Liver (tissue), 9 donors: ENCODE measurements around the gene NARS2. TPM values are rescaled to one million over a fixed set of nuclear protein-coding genes. Genes with fewer than 3 reads are reported as not detected.
"Not testable (repeated sequence)": the region's sequence is repeated elsewhere in the genome, so short reads cannot be mapped to it uniquely, and the experiment has no call there.

Experiments
- DNase-seq: peaks from one replicate; pipeline ENCODE4 v3.0.0-alpha.2; 2017; ENCODE audit warnings: low spot score
- H3K27ac ChIP-seq, 2 donors: one replicate each; pipeline ENCODE4 v1.7.0; 2013; ENCODE audit warnings: inconsistent platforms in 2 of 2, low read length in 2 of 2, control low read depth in 1 of 2, low read depth in 1 of 2, mild to moderate bottlenecking in 1 of 2
- H3K27me3 ChIP-seq, 4 donors: one replicate each; pipeline versions ENCODE4 v1.6.1 to v1.7.0; 2013; ENCODE audit warnings: low read length in 3 of 4, inconsistent platforms in 1 of 4, mild to moderate bottlenecking in 1 of 4, moderate library complexity in 1 of 4; ENCODE audit not compliant: control insufficient read depth in 4 of 4, insufficient read depth in 4 of 4
- H3K36me3 ChIP-seq, 4 donors: one replicate each; pipeline versions ENCODE4 v1.6.1 to v1.7.0; 2013; ENCODE audit warnings: low read length in 3 of 4, mild to moderate bottlenecking in 3 of 4, low read depth in 1 of 4, moderate library complexity in 1 of 4; ENCODE audit not compliant: control insufficient read depth in 4 of 4, insufficient read depth in 3 of 4
- H3K4me1 ChIP-seq, 4 donors: one replicate each; pipeline versions ENCODE4 v1.6.1 to v1.7.0; 2013; ENCODE audit warnings: low read length in 3 of 4, mild to moderate bottlenecking in 3 of 4, moderate library complexity in 1 of 4; ENCODE audit not compliant: control insufficient read depth in 4 of 4, insufficient read depth in 4 of 4
- H3K4me3 ChIP-seq, 3 donors: one replicate each; pipeline versions ENCODE4 v1.6.1 to v1.7.0; 2013; ENCODE audit warnings: low read length in 3 of 3, control low read depth in 1 of 3, low read depth in 1 of 3, mild to moderate bottlenecking in 1 of 3
- H3K9ac ChIP-seq, 2 donors: one replicate each; pipeline ENCODE4 v1.7.0; 2013; ENCODE audit warnings: low read length in 2 of 2, mild to moderate bottlenecking in 2 of 2, moderate library complexity in 2 of 2, control low read depth in 1 of 2, low read depth in 1 of 2
- H3K9me3 ChIP-seq, 4 donors: one replicate each; pipeline versions ENCODE4 v1.6.1 to v1.7.0; 2013; ENCODE audit warnings: low read length in 3 of 4; ENCODE audit not compliant: control insufficient read depth in 4 of 4
- FOXA1 ChIP-seq: IDR thresholded peaks from 2 replicates; pipeline ENCODE4 v1.6.1; 2016; ENCODE audit warnings: antibody characterized with exemption
- FOXA2 ChIP-seq: IDR thresholded peaks from 2 replicates; pipeline ENCODE4 v1.6.1; 2016; ENCODE audit warnings: antibody characterized with exemption
- HNF4A ChIP-seq, 2 donors: conservative IDR thresholded peaks; 2 replicates each; pipeline ENCODE4 v1.6.1; 2016; ENCODE audit warnings: antibody characterized with exemption in 2 of 2, mild to moderate bottlenecking in 2 of 2
- HNF4G ChIP-seq: IDR thresholded peaks from 2 replicates; pipeline ENCODE4 v1.6.1; 2016; ENCODE audit warnings: antibody characterized with exemption
- JUND ChIP-seq, 2 donors: IDR thresholded peaks; 2 replicates each; pipeline ENCODE4 v1.6.1; 2016; ENCODE audit warnings: antibody characterized with exemption in 2 of 2
- RAD21 ChIP-seq, 2 donors: IDR thresholded peaks; 2 replicates each; pipeline ENCODE4 v1.6.1; 2016; ENCODE audit warnings: antibody characterized with exemption in 2 of 2, mild to moderate bottlenecking in 2 of 2
- RXRA ChIP-seq, 2 donors: IDR thresholded peaks; 2 replicates each; pipeline ENCODE4 v1.6.1; 2017 to 2018; ENCODE audit warnings: antibody characterized with exemption in 2 of 2, mild to moderate bottlenecking in 1 of 2
- SP1 ChIP-seq: IDR thresholded peaks from 2 replicates; pipeline ENCODE4 v1.6.1; 2018; ENCODE audit warnings: antibody characterized with exemption, mild to moderate bottlenecking
- TAF1 ChIP-seq: conservative IDR thresholded peaks from 2 replicates; pipeline ENCODE4 v1.6.1; 2016; ENCODE audit warnings: antibody characterized with exemption, mild to moderate bottlenecking
- YY1 ChIP-seq: IDR thresholded peaks from 2 replicates; pipeline ENCODE4 v1.6.1; 2016; ENCODE audit warnings: antibody characterized with exemption, mild to moderate bottlenecking
- WGBS: extraction: QIAGEN DNeasy Blood & Tissue Kit; methylation state at CpG from one replicate; pipeline ENCODE4 v1.1.7; 2013; 5-methylcytosine and 5-hydroxymethylcytosine counted together
- polyA plus RNA-seq, 2 donors: library from polyadenylated mRNA; stranded (reverse) in 1 of 2; unstranded in 1 of 2; fragments of 200-250 nt in 1 of 2; fragments of >200 nt in 1 of 2; fragmentation: Nextera tagmentation in 1 of 2; extraction: Ambion mirVana in 1 of 2; gene quantifications; one replicate each; pipeline versions ENCODE4 v1.2.1 to v1.2.3, GENCODE V29; 2013 to 2015
- total RNA-seq, 2 donors: library from RNA; depleted of rRNA; stranded (reverse); fragments of >200 nt; gene quantifications; one replicate each; pipeline ENCODE4 v1.2.3, GENCODE V29; 2014
- TF ChIP-seq, protein P1 (sequence below): IDR thresholded peaks from 2 replicates; pipeline ENCODE4 v1.6.1; 2016; ENCODE audit warnings: antibody characterized with exemption
- TF ChIP-seq, protein P2 (sequence below): IDR thresholded peaks from 2 replicates; pipeline ENCODE4 v1.6.1; 2016; ENCODE audit warnings: antibody characterized with exemption
- TF ChIP-seq, protein P3 (sequence below): IDR thresholded peaks from 2 replicates; pipeline ENCODE4 v1.6.1; 2016; ENCODE audit warnings: antibody characterized with exemption, mild to moderate bottlenecking
- TF ChIP-seq, protein P4 (sequence below): fragments of 150-350 bp; IDR thresholded peaks from 2 replicates; pipeline ENCODE4 v1.5.1; 2017; ENCODE audit warnings: improper control_type of control experiment, low read depth, low read length; ENCODE audit not compliant: missing input control
- donor health status: healthy.
- donor health status: healthy.
- donor health status: healthy.
- donor health status: healthy.
- donor health status: healthy.

The NARS2 gene
- total and polyA plus RNA-seq, 4 donors = 10.4 to 19.4 (median 11.8) TPM

DNA sequence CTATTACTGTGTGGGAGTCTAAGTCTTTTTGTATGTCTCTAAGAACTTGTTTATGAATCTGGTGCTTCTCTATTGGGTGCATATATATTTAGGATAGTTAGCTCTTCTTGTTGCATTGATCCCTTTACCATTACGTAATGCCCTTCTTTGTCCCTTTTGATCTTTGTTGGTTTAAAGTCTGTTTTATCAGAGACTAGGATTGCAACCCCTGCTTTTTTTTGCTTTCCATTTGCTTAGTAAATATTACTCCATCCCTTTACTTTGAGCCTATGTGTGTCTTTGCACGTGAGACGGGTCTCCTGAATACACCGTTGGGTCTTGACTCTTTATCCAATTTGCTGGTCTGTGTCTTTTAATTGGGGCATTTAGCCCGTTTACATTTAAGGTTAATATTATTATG lies 26.4 kb upstream of the NARS2 start:
- H3K27ac ChIP-seq, H3K4me3 ChIP-seq, H3K9me3 ChIP-seq, H3K4me1 ChIP-seq, H3K9ac ChIP-seq, H3K36me3 ChIP-seq, DNase-seq, H3K27me3 ChIP-seq: not testable (repeated sequence)
- TF ChIP-seq JUND (IDR thresholded peaks at IDR 0.05) (peak; percentile 20 to 46), RXRA (IDR thresholded peaks at IDR 0.05) (peak; percentile 25 to 68), SP1 (peak; percentile 34), YY1 (peak; percentile 47), HNF4A (conservative IDR thresholded peaks at IDR 0.05) (peak; percentile 72 to 79), FOXA2 (peak; percentile 40)
- TF ChIP-seq, protein P1, sequence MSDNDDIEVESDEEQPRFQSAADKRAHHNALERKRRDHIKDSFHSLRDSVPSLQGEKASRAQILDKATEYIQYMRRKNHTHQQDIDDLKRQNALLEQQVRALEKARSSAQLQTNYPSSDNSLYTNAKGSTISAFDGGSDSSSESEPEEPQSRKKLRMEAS = peak; percentile 24
- TF ChIP-seq, protein P2, sequence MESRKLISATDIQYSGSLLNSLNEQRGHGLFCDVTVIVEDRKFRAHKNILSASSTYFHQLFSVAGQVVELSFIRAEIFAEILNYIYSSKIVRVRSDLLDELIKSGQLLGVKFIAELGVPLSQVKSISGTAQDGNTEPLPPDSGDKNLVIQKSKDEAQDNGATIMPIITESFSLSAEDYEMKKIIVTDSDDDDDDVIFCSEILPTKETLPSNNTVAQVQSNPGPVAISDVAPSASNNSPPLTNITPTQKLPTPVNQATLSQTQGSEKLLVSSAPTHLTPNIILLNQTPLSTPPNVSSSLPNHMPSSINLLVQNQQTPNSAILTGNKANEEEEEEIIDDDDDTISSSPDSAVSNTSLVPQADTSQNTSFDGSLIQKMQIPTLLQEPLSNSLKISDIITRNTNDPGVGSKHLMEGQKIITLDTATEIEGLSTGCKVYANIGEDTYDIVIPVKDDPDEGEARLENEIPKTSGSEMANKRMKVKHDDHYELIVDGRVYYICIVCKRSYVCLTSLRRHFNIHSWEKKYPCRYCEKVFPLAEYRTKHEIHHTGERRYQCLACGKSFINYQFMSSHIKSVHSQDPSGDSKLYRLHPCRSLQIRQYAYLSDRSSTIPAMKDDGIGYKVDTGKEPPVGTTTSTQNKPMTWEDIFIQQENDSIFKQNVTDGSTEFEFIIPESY = peak; percentile 45
- 28% methylated on average over 5 of the region's 5 CpGs for WGBS

DNA sequence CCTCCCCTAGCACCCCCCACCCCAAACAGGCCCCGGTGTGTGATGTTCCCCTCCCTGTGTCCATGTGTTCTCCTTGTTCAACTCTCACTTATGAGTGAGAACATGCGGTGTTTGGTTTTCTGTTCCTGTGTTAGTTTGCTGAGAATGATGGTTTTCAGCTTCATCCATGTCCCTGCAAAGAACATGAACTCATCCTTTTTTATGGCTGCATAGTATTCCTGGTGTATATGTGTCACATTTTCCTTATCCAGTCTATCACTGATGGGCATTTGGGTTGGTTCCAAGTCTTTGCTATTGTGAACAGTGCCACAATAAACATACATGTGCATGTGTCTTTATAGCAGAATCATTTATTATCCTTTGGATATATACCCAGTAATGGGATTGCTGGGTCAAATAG lies 22.9 kb upstream of the NARS2 start:
- H3K9ac ChIP-seq, H3K4me1 ChIP-seq, DNase-seq, H3K4me3 ChIP-seq, H3K9me3 ChIP-seq, H3K27me3 ChIP-seq, H3K27ac ChIP-seq, H3K36me3 ChIP-seq: not testable (repeated sequence)
- WGBS = 96% methylated on average over 2 of the region's 2 CpGs

DNA sequence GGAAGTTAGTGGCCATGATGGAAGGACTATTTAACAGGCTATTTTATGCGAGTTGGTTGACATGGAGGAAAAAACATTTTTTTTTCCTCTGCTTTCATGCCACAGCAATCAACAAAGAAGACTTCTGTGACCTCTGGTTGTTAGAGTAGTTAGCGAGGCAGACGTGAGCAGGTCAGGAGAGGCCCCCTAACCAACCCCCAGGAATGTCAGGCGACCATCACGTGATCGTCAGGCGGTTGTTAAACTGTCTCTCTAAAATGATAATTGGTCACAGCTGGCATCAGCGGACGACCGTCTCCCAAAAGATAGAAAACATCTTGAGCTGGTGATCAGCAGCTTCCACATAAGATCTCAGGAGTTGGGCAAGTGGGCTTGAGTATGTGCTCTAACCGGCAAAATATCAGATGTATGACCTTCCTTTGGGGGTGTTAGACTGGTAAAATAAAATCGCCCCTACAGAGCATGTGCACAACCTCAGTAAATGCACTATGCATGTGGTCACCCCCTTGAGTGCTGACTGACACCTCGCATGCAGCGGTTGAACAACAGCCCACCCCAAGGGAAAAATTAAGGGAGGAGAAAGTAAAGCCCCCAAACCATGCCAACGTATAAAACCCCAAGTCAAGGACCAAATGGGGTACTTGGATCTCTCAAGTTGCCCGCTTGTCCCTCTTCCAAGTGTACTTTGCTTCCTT lies 20.9 kb upstream of the NARS2 start:
- Histone ChIP-seq H3K27me3 (no peaks in the 10 kb centered on the region), H3K36me3 (no peaks in the 10 kb centered on the region), H3K4me1 (no peaks in the 10 kb centered on the region), H3K9ac (no peak overlapping the region), H3K9me3 (no peaks in the 10 kb centered on the region), H3K27ac (no peak overlapping the region), H3K4me3 (no peak overlapping the region)
- WGBS = 78% methylated on average over 16 of the region's 16 CpGs
- no peak for TF ChIP-seq FOXA1
- TF ChIP-seq, protein P3, sequence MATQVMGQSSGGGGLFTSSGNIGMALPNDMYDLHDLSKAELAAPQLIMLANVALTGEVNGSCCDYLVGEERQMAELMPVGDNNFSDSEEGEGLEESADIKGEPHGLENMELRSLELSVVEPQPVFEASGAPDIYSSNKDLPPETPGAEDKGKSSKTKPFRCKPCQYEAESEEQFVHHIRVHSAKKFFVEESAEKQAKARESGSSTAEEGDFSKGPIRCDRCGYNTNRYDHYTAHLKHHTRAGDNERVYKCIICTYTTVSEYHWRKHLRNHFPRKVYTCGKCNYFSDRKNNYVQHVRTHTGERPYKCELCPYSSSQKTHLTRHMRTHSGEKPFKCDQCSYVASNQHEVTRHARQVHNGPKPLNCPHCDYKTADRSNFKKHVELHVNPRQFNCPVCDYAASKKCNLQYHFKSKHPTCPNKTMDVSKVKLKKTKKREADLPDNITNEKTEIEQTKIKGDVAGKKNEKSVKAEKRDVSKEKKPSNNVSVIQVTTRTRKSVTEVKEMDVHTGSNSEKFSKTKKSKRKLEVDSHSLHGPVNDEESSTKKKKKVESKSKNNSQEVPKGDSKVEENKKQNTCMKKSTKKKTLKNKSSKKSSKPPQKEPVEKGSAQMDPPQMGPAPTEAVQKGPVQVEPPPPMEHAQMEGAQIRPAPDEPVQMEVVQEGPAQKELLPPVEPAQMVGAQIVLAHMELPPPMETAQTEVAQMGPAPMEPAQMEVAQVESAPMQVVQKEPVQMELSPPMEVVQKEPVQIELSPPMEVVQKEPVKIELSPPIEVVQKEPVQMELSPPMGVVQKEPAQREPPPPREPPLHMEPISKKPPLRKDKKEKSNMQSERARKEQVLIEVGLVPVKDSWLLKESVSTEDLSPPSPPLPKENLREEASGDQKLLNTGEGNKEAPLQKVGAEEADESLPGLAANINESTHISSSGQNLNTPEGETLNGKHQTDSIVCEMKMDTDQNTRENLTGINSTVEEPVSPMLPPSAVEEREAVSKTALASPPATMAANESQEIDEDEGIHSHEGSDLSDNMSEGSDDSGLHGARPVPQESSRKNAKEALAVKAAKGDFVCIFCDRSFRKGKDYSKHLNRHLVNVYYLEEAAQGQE = no peak
- TF ChIP-seq TAF1 = no peak
- TF ChIP-seq JUND (IDR thresholded peaks at IDR 0.05) = no peak
- TF ChIP-seq YY1 = no peak
- TF ChIP-seq HNF4G = no peak
- TF ChIP-seq, protein P2 = no peak
- TF ChIP-seq, protein P4, sequence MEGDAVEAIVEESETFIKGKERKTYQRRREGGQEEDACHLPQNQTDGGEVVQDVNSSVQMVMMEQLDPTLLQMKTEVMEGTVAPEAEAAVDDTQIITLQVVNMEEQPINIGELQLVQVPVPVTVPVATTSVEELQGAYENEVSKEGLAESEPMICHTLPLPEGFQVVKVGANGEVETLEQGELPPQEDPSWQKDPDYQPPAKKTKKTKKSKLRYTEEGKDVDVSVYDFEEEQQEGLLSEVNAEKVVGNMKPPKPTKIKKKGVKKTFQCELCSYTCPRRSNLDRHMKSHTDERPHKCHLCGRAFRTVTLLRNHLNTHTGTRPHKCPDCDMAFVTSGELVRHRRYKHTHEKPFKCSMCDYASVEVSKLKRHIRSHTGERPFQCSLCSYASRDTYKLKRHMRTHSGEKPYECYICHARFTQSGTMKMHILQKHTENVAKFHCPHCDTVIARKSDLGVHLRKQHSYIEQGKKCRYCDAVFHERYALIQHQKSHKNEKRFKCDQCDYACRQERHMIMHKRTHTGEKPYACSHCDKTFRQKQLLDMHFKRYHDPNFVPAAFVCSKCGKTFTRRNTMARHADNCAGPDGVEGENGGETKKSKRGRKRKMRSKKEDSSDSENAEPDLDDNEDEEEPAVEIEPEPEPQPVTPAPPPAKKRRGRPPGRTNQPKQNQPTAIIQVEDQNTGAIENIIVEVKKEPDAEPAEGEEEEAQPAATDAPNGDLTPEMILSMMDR = no peak
- no peak for TF ChIP-seq RAD21 (IDR thresholded peaks at IDR 0.05)
- TF ChIP-seq, protein P1 = no peak
- no peak for TF ChIP-seq FOXA2
- DNase-seq = no peak
